PC-3 (cell line): ENCODE results near the gene ALDH16A1.

ENCODE experiments used
- CTCF ChIP-seq: fragments of 300-600 bp; sonication (generic); conservative IDR thresholded peaks from 2 replicates; pipeline ENCODE4 v1.5.1; 2017; ENCODE audit warnings: antibody characterized with exemption, low read depth, mild to moderate bottlenecking, low read length
- EZH2 ChIP-seq: fragments of 300-600 bp; sonication (generic); IDR thresholded peaks from one replicate; pipeline ENCODE4 v1.6.1; 2017; ENCODE audit warnings: antibody characterized with exemption, mild to moderate bottlenecking, low read length; ENCODE audit not compliant: unreplicated experiment
- EZH2phosphoT487 ChIP-seq: fragments of 300-600 bp; sonication (generic); IDR thresholded peaks from 2 replicates; pipeline ENCODE4 v1.6.1; 2018; ENCODE audit warnings: mild to moderate bottlenecking, antibody characterized with exemption, low read length, borderline replicate concordance

GRCh38 chr19:49455773-49456172 is 2.7 kb downstream of the ALDH16A1 start:
- no peak for TF ChIP-seq CTCF
- TF ChIP-seq EZH2, result no peak
- no peak for TF ChIP-seq EZH2phosphoT487
